SIG-M5 (cell line): ENCODE data around the gene DLGAP1.
"Not testable (repeated sequence)": the region's sequence is repeated elsewhere in the genome, so short reads cannot be mapped to it uniquely, and the experiment has no call there.

Experiments used
- DNase-seq: peaks from one replicate; lab custom pipeline; 2025; lab: John Stamatoyannopoulos, UW

DLGAP1 gene

GRCh38 chr18:4074647-4075046, 380.5 kb downstream of the DLGAP1 start:
- DNase-seq: no peak

DNA sequence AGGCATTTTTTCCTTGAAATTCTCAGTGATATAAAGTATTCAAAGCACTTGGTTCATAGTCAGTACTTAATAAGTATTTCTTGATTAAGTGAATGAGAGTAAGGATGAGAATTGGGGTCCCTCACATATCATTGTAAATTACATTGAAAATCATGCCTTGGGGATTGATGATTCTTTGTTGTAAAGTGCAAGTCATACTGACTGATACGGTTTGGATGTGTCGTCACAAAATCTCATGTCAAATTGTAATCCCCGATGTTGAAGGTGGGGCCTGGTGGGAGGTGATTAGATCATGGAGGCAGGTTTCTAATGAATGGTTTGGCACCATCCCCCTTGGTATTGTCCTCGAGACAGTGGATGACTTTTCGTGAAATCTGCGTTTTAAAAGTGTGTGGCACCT, 385.9 kb downstream of the DLGAP1 start:
- no peak for DNase-seq

DNA sequence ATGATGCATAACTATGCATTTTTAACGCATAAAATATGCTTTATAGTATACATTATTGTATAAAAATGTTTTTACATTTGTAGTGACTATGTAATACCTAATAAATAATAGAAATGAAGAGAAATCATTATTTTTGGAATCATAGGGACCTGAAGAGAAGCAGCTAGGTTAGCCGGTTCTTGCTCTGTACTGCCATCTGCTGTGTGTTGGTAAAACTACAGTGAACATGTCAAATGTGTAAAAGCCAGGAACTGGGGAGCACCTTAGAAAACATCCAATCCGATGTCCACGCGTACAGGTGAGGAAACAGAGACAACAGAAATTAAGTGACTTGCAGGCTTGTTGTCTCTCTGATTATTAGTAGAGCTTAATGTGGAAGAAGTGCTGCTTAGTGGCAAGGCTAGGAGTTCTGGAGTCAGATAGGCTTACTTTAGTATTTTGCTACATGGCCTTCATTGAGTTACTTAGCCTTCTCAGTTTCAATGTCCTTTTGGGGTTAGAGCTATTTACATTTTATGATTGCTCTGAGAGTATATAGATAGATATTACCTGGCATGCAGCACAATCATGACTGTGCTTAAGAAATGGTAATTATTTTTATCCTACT, 386.5 kb downstream of the DLGAP1 start:
- no peak for DNase-seq

GRCh38 chr18:4063545-4063944, 391.6 kb downstream of the DLGAP1 start:
- no peak for DNase-seq

DNA sequence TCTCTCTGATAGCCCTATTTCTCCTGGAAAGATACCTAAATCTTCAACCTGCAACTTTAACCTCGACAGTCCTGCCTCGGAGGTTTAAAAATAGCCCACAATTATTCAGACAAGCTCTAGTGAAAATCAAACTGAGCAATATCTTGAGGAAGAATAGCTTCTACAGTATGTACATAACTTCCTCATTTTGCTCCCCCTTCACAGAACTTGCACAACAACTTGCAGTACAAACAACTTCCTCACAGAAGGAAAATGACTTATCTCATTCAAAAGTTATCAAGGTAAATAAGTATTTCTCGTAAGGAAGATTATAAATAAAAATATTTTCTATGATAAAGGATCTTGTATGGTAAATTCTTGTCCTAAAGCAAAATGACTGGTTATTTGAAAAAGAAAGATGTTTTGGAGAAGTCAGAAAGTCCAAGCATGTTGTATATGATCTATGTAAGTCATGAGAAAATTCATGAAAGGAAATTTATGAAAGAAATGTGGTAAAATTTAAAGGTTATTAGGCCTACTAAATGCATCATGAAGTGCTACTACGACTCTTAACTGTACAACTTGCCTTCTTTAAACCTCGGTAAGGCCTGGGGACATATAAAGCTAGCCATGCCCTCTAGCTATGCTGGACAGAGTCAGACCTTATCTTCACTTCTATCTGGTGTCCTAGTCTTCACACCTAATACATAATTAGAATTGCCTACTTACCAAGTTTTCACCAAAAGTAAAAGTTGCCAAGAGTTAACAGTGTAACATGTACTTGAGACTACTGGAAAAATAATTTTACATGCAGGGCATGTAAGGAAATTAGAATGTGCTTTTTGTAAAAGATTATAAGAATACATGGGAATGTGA, 394.5 kb downstream of the DLGAP1 start:
- peak; percentile 40 for DNase-seq

- no peak for DNase-seq
Observed at GRCh38 chr18:4058179-4058578, 396.9 kb downstream of the DLGAP1 start.

DNA sequence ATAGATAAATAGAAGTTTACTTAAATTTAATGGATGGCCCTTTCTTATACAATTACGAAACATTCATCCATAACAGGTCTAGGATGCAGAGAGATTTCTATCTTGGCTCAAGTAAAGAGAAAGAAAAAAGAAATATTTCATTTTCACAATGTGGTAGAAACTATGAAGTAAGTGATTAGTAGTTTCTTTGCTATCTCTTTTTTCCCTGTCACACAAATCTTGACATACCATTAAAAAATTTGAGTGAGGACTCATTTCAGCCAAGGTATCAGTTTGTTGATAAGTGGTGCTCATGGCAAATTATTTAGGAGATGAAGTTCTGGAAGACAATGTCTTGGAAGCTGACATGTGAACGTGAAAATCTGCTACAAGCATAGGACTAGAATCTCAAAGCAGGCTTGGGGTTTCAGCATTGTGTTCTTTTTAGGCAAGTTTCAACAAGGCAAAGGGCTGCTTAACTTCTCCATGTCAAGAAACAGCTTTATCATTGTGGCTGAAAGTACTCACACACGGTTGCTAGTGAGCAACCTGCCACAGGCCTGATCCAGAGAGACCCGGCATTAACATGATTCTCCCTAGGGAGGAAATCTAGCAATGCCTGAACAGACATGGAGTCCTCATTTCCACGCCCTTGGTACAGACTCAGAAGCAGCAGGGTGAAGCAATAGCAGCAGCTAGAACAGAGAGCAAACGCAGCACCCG, 414.6 kb downstream of the DLGAP1 start:
- DNase-seq: no peak

DNA sequence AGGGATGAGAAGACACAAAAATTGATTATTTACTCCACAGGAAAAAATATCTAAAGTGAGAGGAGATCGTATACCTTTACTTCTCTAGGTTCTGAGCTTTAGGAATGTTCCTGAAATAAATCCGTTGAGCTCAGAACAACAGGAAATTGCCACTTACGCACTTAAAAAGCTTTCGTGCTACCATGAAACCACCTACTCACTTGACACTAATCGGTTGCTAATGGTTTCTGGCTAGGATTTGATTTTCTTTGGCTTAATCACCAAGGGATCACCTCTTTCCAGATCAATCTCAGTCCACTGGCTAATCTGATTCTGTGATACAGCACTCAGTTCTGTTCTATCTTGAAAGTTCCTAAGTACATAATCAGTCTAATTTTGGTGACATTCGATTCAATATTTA, 419.6 kb downstream of the DLGAP1 start:
- DNase-seq: no peak

- not testable (repeated sequence) for DNase-seq
Observed at GRCh38 chr18:4034815-4035214, 420.3 kb downstream of the DLGAP1 start.

DNA sequence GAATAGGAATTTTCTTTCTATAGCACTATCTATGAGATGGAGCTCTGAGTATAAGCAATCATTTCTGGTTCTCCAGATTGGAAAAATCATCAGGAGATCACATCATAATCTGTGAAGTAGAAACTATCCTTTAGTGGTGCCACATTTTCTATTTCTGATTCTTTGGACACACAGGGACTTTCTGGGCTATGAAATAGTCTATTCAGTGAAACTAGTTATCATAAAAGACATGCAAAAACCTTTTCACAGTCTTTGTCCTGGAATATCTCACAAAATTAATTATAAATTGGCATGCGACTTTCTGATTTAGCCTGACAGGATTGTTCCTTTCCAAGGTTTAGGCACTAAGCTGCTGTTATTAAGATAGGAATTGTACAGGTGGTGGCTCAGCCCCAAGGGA, 428.6 kb downstream of the DLGAP1 start:
- DNase-seq: no peak

GRCh38 chr18:4024702-4025101, 430.4 kb downstream of the DLGAP1 start:
- DNase-seq: no peak

GRCh38 chr18:4022749-4023148, 432.4 kb downstream of the DLGAP1 start:
- DNase-seq: not testable (repeated sequence)

DNA sequence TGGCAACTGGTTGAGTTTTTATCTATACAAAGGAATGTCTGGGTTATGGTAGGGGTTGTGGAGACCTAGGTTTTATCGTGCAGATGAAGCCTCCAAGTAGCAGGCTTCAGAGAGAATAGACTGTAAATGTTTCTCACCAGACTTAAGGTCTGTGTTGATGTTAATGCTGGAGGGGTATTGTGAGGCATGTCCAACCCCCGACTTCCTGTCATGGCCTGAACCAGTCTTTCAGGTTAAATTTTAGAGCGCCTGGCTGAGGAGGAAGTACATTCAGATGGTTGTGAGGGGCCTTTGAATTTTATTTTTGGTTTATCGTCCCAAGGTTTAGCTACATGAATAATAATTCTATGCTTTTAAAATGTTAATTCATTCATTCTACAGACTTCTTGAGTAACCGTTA, 435.1 kb downstream of the DLGAP1 start:
- DNase-seq: no peak

- no peak for DNase-seq
Observed at GRCh38 chr18:4017480-4017879, 437.6 kb downstream of the DLGAP1 start.

DNA sequence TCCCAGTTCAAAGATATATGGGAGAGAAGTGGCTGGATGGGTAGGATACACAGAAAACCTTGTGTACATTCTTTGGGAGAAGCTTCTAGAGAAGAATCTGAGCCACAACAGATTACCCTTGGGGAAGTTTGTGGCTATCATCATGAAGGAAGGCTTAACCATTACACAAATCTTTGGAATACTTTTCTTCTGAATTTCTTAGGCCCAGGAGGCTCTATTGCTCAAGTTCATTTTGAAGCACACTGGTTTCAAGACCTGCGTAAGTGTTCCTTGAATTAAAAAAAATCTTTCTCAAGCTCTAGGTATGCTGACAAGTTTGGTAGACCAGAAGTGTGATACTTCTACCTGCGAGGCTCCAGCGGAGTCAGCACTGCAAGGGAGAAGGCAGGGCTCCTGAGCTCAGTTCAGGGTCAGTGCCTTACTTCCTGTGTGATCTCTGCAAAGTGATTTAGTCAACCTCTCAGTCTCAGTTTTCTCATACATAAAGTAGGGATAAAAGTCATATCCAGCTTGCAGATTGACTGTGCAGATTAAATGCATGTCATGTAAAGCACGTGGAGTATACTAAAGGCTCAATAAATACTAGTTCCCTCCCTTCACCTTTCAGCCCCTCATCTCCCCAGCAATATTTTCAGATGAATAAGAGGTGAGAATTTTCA, 438.6 kb downstream of the DLGAP1 start:
- no peak for DNase-seq

DNA sequence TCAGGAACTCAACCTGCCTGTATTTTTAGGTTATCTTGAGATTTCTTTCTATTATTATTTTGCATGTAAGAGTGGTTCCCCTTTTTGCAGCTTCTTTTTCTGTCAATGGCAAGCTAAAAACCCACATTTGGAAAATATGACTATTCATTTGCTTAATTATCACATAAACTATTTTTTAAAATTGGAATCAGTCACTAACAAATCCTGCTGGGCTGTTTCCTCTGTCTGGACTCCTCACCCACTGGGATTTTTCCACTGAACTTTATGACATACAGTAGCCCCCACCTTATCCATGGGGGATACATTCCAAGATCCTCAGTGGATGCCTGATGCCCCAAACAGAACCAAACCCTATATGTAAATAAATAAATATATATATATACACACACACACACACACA, 447.3 kb downstream of the DLGAP1 start:
- DNase-seq: no peak

- DNase-seq: no peak
Observed at GRCh38 chr18:4004183-4004829, 450.8 kb downstream of the DLGAP1 start.

DNA sequence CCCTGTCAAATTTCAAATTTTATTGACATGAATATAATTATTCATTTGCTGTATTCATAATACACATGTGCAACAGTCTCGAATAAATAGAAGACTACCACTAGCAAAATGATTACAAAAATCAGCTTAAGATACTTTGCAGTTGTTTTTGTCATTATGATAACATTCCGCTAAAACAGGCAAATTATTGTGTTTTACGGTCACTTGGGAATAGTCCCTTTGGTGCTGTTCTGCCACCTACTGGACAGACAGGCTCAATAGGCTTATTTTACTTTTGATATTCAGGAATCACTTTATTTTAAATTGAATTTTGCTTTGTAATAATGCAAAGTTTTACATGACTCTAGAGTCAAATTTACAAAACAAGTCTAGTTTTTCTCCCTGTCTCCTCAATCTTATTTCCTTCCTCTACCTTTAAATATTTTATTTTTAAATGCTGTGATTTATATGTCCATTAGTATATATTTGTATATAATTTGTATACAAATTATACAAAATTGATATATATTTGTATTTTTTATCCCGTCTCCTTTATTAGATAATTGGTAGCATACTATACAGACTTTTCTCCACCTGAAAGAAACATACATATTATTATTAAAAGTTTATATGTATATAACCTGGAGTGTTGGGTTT, 456.3 kb downstream of the DLGAP1 start:
- DNase-seq: no peak

GRCh38 chr18:3995476-3996102, 459.5 kb downstream of the DLGAP1 start:
- no peak for DNase-seq

- DNase-seq: no peak
Observed at GRCh38 chr18:3993941-3994687, 461.0 kb downstream of the DLGAP1 start.
